ENCODE results near the gene SPTBN4. TPM values are rescaled to one million over a fixed set of nuclear protein-coding genes. Genes with fewer than 3 reads are reported as not detected.
A peak's percentile ranks its signal among the peaks of the same experiment; 100 is the strongest.

The SPTBN4 gene
- polyA plus RNA-seq, 1 of the 3 experiments (the other 2 are of a cell fraction), result 3.1 TPM

GRCh38 chr19:40444000-40444824 lies 22.6 kb upstream of the SPTBN4 start, which contains the start of gene SERTAD3 (continued):
- TF ChIP-seq MXI1 (IDR thresholded peaks at IDR 0.05; ENCODE audit: low read depth, low read length) (peak; percentile 46), FOXM1 (IDR thresholded peaks at IDR 0.05; ENCODE audit: low read depth) (no peak), USF2 (IDR thresholded peaks at IDR 0.05; ENCODE audit: borderline replicate concordance, low read depth, low read length) (no peak)

GRCh38 chr19:40444825-40445312 lies 21.9 kb upstream of the SPTBN4 start:
- Histone ChIP-seq H3K9ac (peak overlapping the region; percentile 99), H3K9me3 (no peaks in the 10 kb centered on the region), H3K79me2 (ENCODE audit: insufficient read depth) (peaks cover 43% of the 10 kb centered on the region), H3F3A (replicated peaks; ENCODE audit: insufficient read depth) (peaks cover 8% of the 10 kb centered on the region), H3K4me2 (peak overlapping the region; percentile 86), H3K27ac (ENCODE audit: low read depth in 2 of 2, low read length in 1 of 2) (peak overlapping the region; percentile 82 to 96), H3K36me3 (replicated peaks in 1 of 2; ENCODE audit: control insufficient read depth in 1 of 2, insufficient read depth in 2 of 2, low read length in 1 of 2) (peaks cover 21 to 26% of the 10 kb centered on the region in 2 experiments), H3K27me3 (ENCODE audit: insufficient read depth) (no peaks in the 10 kb centered on the region), H3K9me2 (no peaks in the 10 kb centered on the region), H2AFZ (ENCODE audit: low read depth) (peak overlapping the region; percentile 93), H3K4me1 (ENCODE audit: control insufficient read depth in 1 of 2, insufficient read depth in 2 of 2, low read depth in 1 of 2, low read length in 1 of 2) (peaks cover 5 to 8% of the 10 kb centered on the region in 2 experiments; a peak in 2 of 4 replicates), H4K20me1 (ENCODE audit: insufficient read depth) (peaks cover 31% of the 10 kb centered on the region), H3K4me3 (ENCODE audit: low read depth in 2 of 2, low read length in 1 of 2) (peak overlapping the region; percentile 88 to 100)
- ChIA-PET POLR2A (interaction anchor here (3.8 kb wide), 1 partner anchor 24 kb away, joined by 17 read pairs; no protein-coding TSS in a partner anchor), CTCF (interaction anchor here (0.6 to 2.6 kb wide), 15 partner anchors 9 to 263 kb away, joined by 3 to 15 read pairs (median 4); partner anchors contain the start of genes PRX, SERTAD1 and TTC9B)
- WGBS (ENCODE audit: low lambda C conversion rate), result 24% methylated on average over 18 of the region's 18 CpGs
- TF ChIP-seq ELF1 (IDR thresholded peaks at IDR 0.05), result 0 out of 2 replicates have a peak, but pooled peaks have one; percentile 1
- TF ChIP-seq SMC3 (IDR thresholded peaks at IDR 0.05; ENCODE audit: low read depth, low read length), result peak; percentile 51; the same call in 1 of the 2 replicates
- TF ChIP-seq CTCF (IDR thresholded peaks at IDR 0.05), result peak; percentile 40; the same call in 1 of the 2 replicates
- TF ChIP-seq CHD2 (IDR thresholded peaks at IDR 0.05; ENCODE audit: low read length, partially characterized antibody), result peak; percentile 13
- peak; percentile 68 for TF ChIP-seq RAD21 (IDR thresholded peaks at IDR 0.05; ENCODE audit: low read length)
- no peak for TF ChIP-seq NFIC (IDR thresholded peaks at IDR 0.05; ENCODE audit: borderline replicate concordance)
- TF ChIP-seq POLR2AphosphoS5 (IDR thresholded peaks at IDR 0.05; ENCODE audit: low read depth, low read length), result peak; percentile 54
- no peak for TF ChIP-seq EP300 (IDR thresholded peaks at IDR 0.05; ENCODE audit: borderline replicate concordance in 1 of 2, low read depth in 1 of 2, low read length in 1 of 2)
- DNase-seq, result no peak
